GM21717 (cell line): ENCODE data around the gene NUDT19.
"Not testable (repeated sequence)": the region's sequence is repeated elsewhere in the genome, so short reads cannot be mapped to it uniquely, and the experiment has no call there.

Source experiments
- ATAC-seq: cut with Tn5 transposase; IDR thresholded peaks from one replicate; pipeline ENCODE4 v1.9.1; 2021; ENCODE audit warnings: mild to moderate bottlenecking, moderate library complexity; ENCODE audit not compliant: unreplicated experiment

NUDT19 gene

GRCh38 chr19:32674931-32675719, 16.5 kb upstream of the NUDT19 start, which contains the start of gene ANKRD27:
Gene ANKRD27, minus strand, starts transcription at chr19:32675180. Its CDS starts 16,165 bp downstream, at chr19:32659015.
- ATAC-seq: peak; percentile 96

- no peak for ATAC-seq
Measured at GRCh38 chr19:32675720-32676185, 15.9 kb upstream of the NUDT19 start, which contains the start of gene RGS9BP. Gene RGS9BP, plus strand, starts transcription at chr19:32675848. Its CDS starts 416 bp downstream, at chr19:32676264.

GRCh38 chr19:32676186-32676894, 15.3 kb upstream of the NUDT19 start:
- ATAC-seq: no peak

GRCh38 chr19:32676895-32677359, 14.7 kb upstream of the NUDT19 start:
- ATAC-seq: no peak

GRCh38 chr19:32677657-32678056, 14.0 kb upstream of the NUDT19 start:
- no peak for ATAC-seq

GRCh38 chr19:32680986-32681385, 10.6 kb upstream of the NUDT19 start:
- ATAC-seq: no peak

GRCh38 chr19:32682317-32682716, 9.3 kb upstream of the NUDT19 start:
- no peak for ATAC-seq

GRCh38 chr19:32686847-32687475, 4.7 kb upstream of the NUDT19 start:
- no peak for ATAC-seq

GRCh38 chr19:32687681-32688080, 3.9 kb upstream of the NUDT19 start:
- no peak for ATAC-seq

GRCh38 chr19:32688311-32688710, 3.3 kb upstream of the NUDT19 start:
- no peak for ATAC-seq

GRCh38 chr19:32691952-32692726, 518 bp downstream of the NUDT19 start:
- peak; percentile 55 for ATAC-seq

- peak; percentile 6 for ATAC-seq
Measured at GRCh38 chr19:32692727-32693061, 1.1 kb downstream of the NUDT19 start.

GRCh38 chr19:32693151-32694108, 1.8 kb downstream of the NUDT19 start:
- not testable (repeated sequence) for ATAC-seq

GRCh38 chr19:32694316-32694715, 2.7 kb downstream of the NUDT19 start:
- not testable (repeated sequence) for ATAC-seq

GRCh38 chr19:32694851-32695250, 3.2 kb downstream of the NUDT19 start:
- not testable (repeated sequence) for ATAC-seq

- ATAC-seq: not testable (repeated sequence)
Measured at GRCh38 chr19:32695506-32695905, 3.9 kb downstream of the NUDT19 start.

GRCh38 chr19:32696771-32697170, 5.2 kb downstream of the NUDT19 start:
- not testable (repeated sequence) for ATAC-seq

GRCh38 chr19:32700129-32700528, 8.5 kb downstream of the NUDT19 start:
- not testable (repeated sequence) for ATAC-seq

GRCh38 chr19:32702010-32702409, 10.4 kb downstream of the NUDT19 start:
- ATAC-seq: no peak
